HepG2 (cell line): ENCODE measurements around the gene EPS8. TPM values are rescaled to one million over a fixed set of nuclear protein-coding genes. Genes with fewer than 3 reads are reported as not detected.

Experiments used
- ATAC-seq: fragments of 200-7000 bp; cut with Tn5 transposase; 3 replicates; pipeline ENCODE4 v1.9.1; 2020; ENCODE audit warnings: mild to moderate bottlenecking, moderate library complexity
- BruUV-seq: library from RNA; stranded (reverse); fragments of 400-500 nt; replicated peaks from 2 replicates; lab custom pipeline; 2021; lab: Mats Ljungman, UMichigan
- CTCF ChIA-PET: fragments of 300-600 bp; formaldehyde crosslinking; extraction: SDS; loops from one replicate; lab custom pipeline; 2021; ENCODE audit warnings: low total read pairs, inconsistent platforms, low intra/inter-chr PET ratio; lab: Yijun Ruan, JAX
- POLR2A ChIA-PET: fragments of 350-600 bp; sonication (Branson Sonifier 250); formaldehyde crosslinking; loops from one replicate; lab custom pipeline; 2020; ENCODE audit warnings: antibody characterized with exemption, inconsistent platforms; lab: Yijun Ruan, JAX
- DNase-seq: peaks from one replicate; pipeline ENCODE4 v3.0.0-alpha.2; 2015; ENCODE audit warnings: low spot score
- FAIRE-seq: peaks from 3 replicates; lab custom pipeline; 2011; peaks lifted over from hg19 to GRCh38; lab: Jason Lieb, UNC
- H2AFZ ChIP-seq: one replicate; pipeline ENCODE4 v1.6.1; 2011; ENCODE audit warnings: low read length, inconsistent platforms
- H3K27ac ChIP-seq: fragments of 300-600 bp; 3 replicates; pipeline ENCODE4 v1.8.0; 2011; ENCODE audit warnings: mixed run types, mild to moderate bottlenecking, mixed read lengths, low read length, inconsistent platforms; ENCODE audit not compliant: insufficient read depth; ENCODE audit errors: extremely low read length
- H3K27me3 ChIP-seq, 2 experiments: fragments of 200-600 bp in 1 of 2; 2 replicates in 1 of 2; 3 replicates in 1 of 2; pipeline versions ENCODE4 v1.6.0 to v1.8.0; 2011; ENCODE audit warnings: low read length in 2 of 2, mild to moderate bottlenecking in 2 of 2, moderate library complexity in 2 of 2, inconsistent platforms in 1 of 2; ENCODE audit not compliant: insufficient read depth in 2 of 2, control insufficient read depth in 1 of 2
- H3K36me3 ChIP-seq, 2 experiments: fragments of 200-600 bp in 1 of 2; replicated peaks in 1 of 2; 2 replicates in 1 of 2; 3 replicates in 1 of 2; pipeline versions ENCODE4 v1.5.1 to v1.8.0; 2011; ENCODE audit warnings: low read length in 2 of 2, inconsistent platforms in 1 of 2; ENCODE audit not compliant: insufficient read depth in 2 of 2, control insufficient read depth in 1 of 2
- H3K4me1 ChIP-seq: 2 replicates; pipeline ENCODE4 v1.5.1; 2012; ENCODE audit warnings: low read length, inconsistent platforms; ENCODE audit not compliant: insufficient read depth
- H3K4me2 ChIP-seq: 2 replicates; pipeline ENCODE4 v1.6.0; 2011; ENCODE audit warnings: low read depth, low read length, inconsistent platforms
- H3K4me3 ChIP-seq, 3 experiments: fragments of 200-600 bp in 1 of 3; sonication (generic), shearing (Covaris generic) in 1 of 3; replicated peaks in 1 of 3; 2 replicates each; pipeline ENCODE4 v1.5.1; 2011 to 2016; ENCODE audit warnings: low read length in 3 of 3, inconsistent platforms in 2 of 3, low read depth in 2 of 3, mild to moderate bottlenecking in 2 of 3, control low read depth in 1 of 3, mixed read lengths in 1 of 3; ENCODE audit not compliant: insufficient read depth in 1 of 3
- H3K79me2 ChIP-seq: one replicate; pipeline ENCODE4 v1.6.1; 2011; ENCODE audit warnings: low read length, inconsistent platforms; ENCODE audit not compliant: insufficient read depth
- H3K9ac ChIP-seq: 2 replicates; pipeline ENCODE4 v1.6.0; 2011; ENCODE audit warnings: mild to moderate bottlenecking, low read depth, low read length, inconsistent platforms; ENCODE audit not compliant: insufficient read depth
- H3K9me3 ChIP-seq: 2 replicates; pipeline ENCODE4 v1.5.1; 2012; ENCODE audit warnings: mild to moderate bottlenecking, low read length
- H4K20me1 ChIP-seq: 2 replicates; pipeline ENCODE4 v1.6.0; 2011; ENCODE audit warnings: inconsistent platforms, mild to moderate bottlenecking, low read length, moderate library complexity; ENCODE audit not compliant: insufficient read depth
- CENPX ChIP-seq: sonication (generic); formaldehyde crosslinking; IDR thresholded peaks from 2 replicates; pipeline ENCODE4 v1.9.0; 2021; ENCODE audit warnings: mild to moderate bottlenecking, missing genetic modification reagents, moderate library complexity
- GLMP ChIP-seq: sonication (generic); formaldehyde crosslinking; IDR thresholded peaks from 2 replicates; pipeline ENCODE4 v1.9.0; 2021; ENCODE audit warnings: missing genetic modification reagents, mild to moderate bottlenecking, borderline replicate concordance
- HDAC6 ChIP-seq: fragments of 200-600 bp; sonication (generic); IDR thresholded peaks from 2 replicates; pipeline ENCODE4 v1.7.0; 2017; ENCODE audit warnings: mild to moderate bottlenecking, antibody characterized with exemption, low read length, low read depth
- HNRNPUL1 ChIP-seq: fragments of 200-400 bp; formaldehyde crosslinking; IDR thresholded peaks from 2 replicates; pipeline ENCODE4 v1.6.1; 2017; ENCODE audit warnings: low read depth, mild to moderate bottlenecking, low read length, moderate library complexity
- PLRG1 ChIP-seq: fragments of 450-650 bp; conservative IDR thresholded peaks from 2 replicates; pipeline ENCODE4 v1.6.1; 2016
- SNAPC2 ChIP-seq: sonication (generic); formaldehyde crosslinking; IDR thresholded peaks from 2 replicates; pipeline ENCODE4 v1.8.1; 2022; ENCODE audit warnings: mild to moderate bottlenecking, missing genetic modification reagents
- STAT5B ChIP-seq: sonication (generic); formaldehyde crosslinking; IDR thresholded peaks from 2 replicates; pipeline ENCODE4 v1.4.0; 2020; ENCODE audit warnings: missing genetic modification reagents
- ZNF10 ChIP-seq: sonication (generic); formaldehyde crosslinking; IDR thresholded peaks from 2 replicates; pipeline ENCODE4 v1.4.0; 2020; ENCODE audit warnings: mild to moderate bottlenecking, low read depth, missing genetic modification reagents, borderline replicate concordance
- ZNF569 ChIP-seq: sonication (generic); formaldehyde crosslinking; IDR thresholded peaks from 2 replicates; pipeline ENCODE4 v1.5.0; 2020; ENCODE audit warnings: mild to moderate bottlenecking, missing genetic modification reagents, moderate library complexity, borderline replicate concordance
- ZNF75D ChIP-seq: sonication (generic); formaldehyde crosslinking; IDR thresholded peaks from 2 replicates; pipeline ENCODE4 v1.8.1; 2023; ENCODE audit warnings: missing genetic modification reagents, mild to moderate bottlenecking, borderline replicate concordance
- WGBS: methylation state at CpG from one replicate; pipeline ENCODE4 v1.1.6; 2017; ENCODE audit warnings: low lambda C conversion rate; 5-methylcytosine and 5-hydroxymethylcytosine counted together
- in situ Hi-C: cut with HindIII; loops from 2 replicates; pipeline ENCODE4 v1.10.0; 2017; ENCODE audit warnings: low pct_unique_long_range_greater_than_20kb; ENCODE audit not compliant: extremely low pct_ligation_motif_present
- intact Hi-C: fragments of 100-400 bp; cut with micrococcal nuclease; formaldehyde crosslinking; loops from one replicate; pipeline ENCODE4 v1.10.0; 2022; ENCODE audit not compliant: unreplicated experiment
- polyA plus RNA-seq, 8 experiments: library from polyadenylated mRNA; depleted of rRNA in 3 of 8; stranded (reverse) in 7 of 8; unstranded in 1 of 8; fragments of >200 nt; fragmentation: Illumina TruSeq in 4 of 8; extraction: Trizol in 4 of 8; gene quantifications; 2 replicates each; pipeline versions ENCODE4 v1.2.1 to v1.2.3, GENCODE V29; 2011 to 2016; ENCODE audit warnings: low read depth in 4 of 8, missing spikeins in 1 of 8, mixed read lengths in 1 of 8; ENCODE audit not compliant: insufficient read depth in 1 of 8
- total RNA-seq, 5 experiments: library from RNA; depleted of rRNA; stranded (reverse); fragments of >200 nt; fragmentation: Illumina TruSeq; extraction: Trizol; gene quantifications; 2 replicates each; pipeline ENCODE4 v1.2.3, GENCODE V29; 2016; ENCODE audit warnings: low read depth in 1 of 5

EPS8 gene
- total and polyA plus RNA-seq, 2 of the 13 experiments (the other 11 are each of a cell fraction or from before 2014, with no cell fraction given): 37.1 to 43.4 TPM

GRCh38 chr12:15710860-15711510 lies 78.2 kb downstream of the EPS8 start:
- ChIA-PET CTCF (no interaction called here), POLR2A (interaction anchor here (1.2 kb wide), 1 partner anchor 78 kb away, joined by 3 read pairs; the partner anchor contains the start of gene EPS8)
- peak overlapping the region; percentile 84 for H3K27ac ChIP-seq
- DNase-seq (no peak), FAIRE-seq (no peak), ATAC-seq (no peak)
- no peaks in the 10 kb centered on the region for H4K20me1 ChIP-seq
- no peak overlapping the region for H2AFZ ChIP-seq
- H3K27me3 ChIP-seq: no peaks in the 10 kb centered on the region
- no peaks in the 10 kb centered on the region for H3K9me3 ChIP-seq
- H3K36me3 ChIP-seq: no peaks in the 10 kb centered on the region
- intact Hi-C loops: loop anchor here (5.0 kb wide), 1 partner anchor 119 kb away; no protein-coding TSS in a partner anchor
- peaks cover 78% of the 10 kb centered on the region for H3K4me1 ChIP-seq
- peaks cover 64% of the 10 kb centered on the region for H3K79me2 ChIP-seq
- H3K4me3 ChIP-seq: no peak overlapping the region
- peak overlapping the region; percentile 79; the same call in 1 of the 2 replicates for H3K4me2 ChIP-seq
- TF ChIP-seq SNAPC2 (CRISPR knock-in tag): no peak
- no peak for TF ChIP-seq HDAC6
- H3K9ac ChIP-seq: no peak overlapping the region
- BruUV-seq: no TSS peak
- in situ Hi-C loops: no loop called here
- 84% methylated on average over 4 of the region's 4 CpGs for WGBS

- Histone ChIP-seq H3K36me3 (no peaks in the 10 kb centered on the region), H4K20me1 (no peaks in the 10 kb centered on the region), H3K79me2 (peaks cover 55% of the 10 kb centered on the region)
- no peak for TF ChIP-seq STAT5B
- TF ChIP-seq PLRG1: no peak
- no peak for TF ChIP-seq ZNF75D (CRISPR knock-in tag)
- no peak for TF ChIP-seq HNRNPUL1
- TF ChIP-seq GLMP (CRISPR knock-in tag): no peak
- no peak for TF ChIP-seq ZNF10
- no peak for TF ChIP-seq ZNF569 (CRISPR knock-in tag)
- no peak for TF ChIP-seq CENPX (CRISPR knock-in tag)
- TF ChIP-seq, all 625 proteins: peak for 0
- no peak for DNase-seq
- WGBS: 93% methylated on average over 6 of the region's 6 CpGs
- FAIRE-seq: no peak
- no peak overlapping the region for H3K9ac ChIP-seq
- H3K27ac ChIP-seq: no peak overlapping the region
- ChIA-PET POLR2A (no interaction called here), CTCF (no interaction called here)
- peaks cover 78% of the 10 kb centered on the region for H3K4me1 ChIP-seq
- in situ Hi-C loops: no loop called here
- intact Hi-C loops: no loop called here
- ATAC-seq: no peak
- no TSS peak for BruUV-seq
- H2AFZ ChIP-seq: no peak overlapping the region
- no peaks in the 10 kb centered on the region for H3K9me3 ChIP-seq
- H3K4me3 ChIP-seq: no peak overlapping the region
- peak overlapping the region; percentile 45; the same call in 1 of the 2 replicates for H3K4me2 ChIP-seq
- H3K27me3 ChIP-seq: no peaks in the 10 kb centered on the region
Observed at GRCh38 chr12:15709551-15709950, 79.6 kb downstream of the EPS8 start.
